Measurements from ENCODE around the gene CD151. TPM values are rescaled to one million over a fixed set of nuclear protein-coding genes. Genes with fewer than 3 reads are reported as not detected.

The CD151 gene
- total RNA-seq, 4 donors from 2014 or later, result 87.6 to 118 (median 94.0) TPM

- no peaks in the 10 kb centered on the region for H3K9me3 ChIP-seq
- H3K27me3 ChIP-seq, result no peaks in the 10 kb centered on the region
- intact Hi-C loops (cut with DNase I), result no loop called here
- peaks cover 0 to 40% (median 11%) of the 10 kb centered on the region in 3 donors for H3K36me3 ChIP-seq
- H3K27ac ChIP-seq, result peak overlapping the region; percentile 83 to 98 (median 92)
- TF ChIP-seq CTCF (IDR thresholded peaks at IDR 0.05) (no peak), POLR2A (IDR thresholded peaks at IDR 0.05) (no peak)
- H3K4me1 ChIP-seq, result peaks cover 22 to 58% (median 30%) of the 10 kb centered on the region in 3 donors
- H3K4me3 ChIP-seq, result peak overlapping the region; percentile 55 to 87 (median 68)
- WGBS, 2 donors, result 0% methylated on average over 2 to 9 of the region's 18 CpGs
- DNase-seq, result no peak
These were observed 28.2 kb upstream of the CD151 start for GRCh38 chr11:804599-804964.

DNA sequence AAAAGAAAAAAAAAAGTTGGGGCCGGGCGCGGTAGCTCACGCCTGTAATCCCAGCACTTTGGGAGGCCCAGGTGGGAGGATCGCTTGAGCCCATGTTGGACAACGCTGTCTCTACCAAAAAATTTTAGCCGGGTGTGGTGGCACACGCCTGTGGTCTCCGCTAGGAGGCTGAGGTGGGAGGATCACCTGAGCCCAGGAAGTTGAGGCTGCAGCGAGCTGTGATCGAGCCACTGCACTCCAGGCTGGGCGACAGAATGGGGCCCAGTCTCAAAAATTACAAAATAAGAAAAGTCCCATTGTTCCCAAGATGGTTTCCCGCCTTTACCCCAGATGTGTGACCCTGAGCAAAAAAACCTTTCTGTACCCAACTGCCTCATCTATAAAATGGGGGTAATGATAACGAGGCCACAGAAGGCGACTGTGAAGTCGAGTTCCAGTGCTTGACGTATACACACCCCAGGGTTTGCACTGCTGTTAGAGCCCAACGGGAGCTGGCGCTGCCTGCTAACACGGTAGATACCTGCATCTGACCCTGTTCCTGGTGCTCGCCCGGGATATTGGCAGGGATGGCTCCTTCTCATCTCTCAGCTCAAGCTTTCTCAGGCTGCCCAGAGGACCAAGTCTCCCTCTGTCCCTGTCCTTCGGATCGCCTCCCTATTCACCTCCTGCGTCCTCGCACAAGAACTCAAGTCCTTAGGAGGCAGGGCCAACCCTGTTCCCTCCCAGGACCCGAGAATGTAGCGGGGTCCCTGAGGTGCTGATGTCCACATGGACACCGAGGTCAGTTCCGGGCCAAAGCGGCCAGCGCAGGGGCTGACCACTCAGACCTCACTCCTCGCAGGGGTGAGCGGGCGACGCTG lies 24.1 kb upstream of the CD151 start:
- Histone ChIP-seq H3K4me3 (peak overlapping the region; percentile 69 to 99 (median 83)), H3K4me1 (peaks cover 37 to 73% (median 45%) of the 10 kb centered on the region in 3 donors), H3K27me3 (no peaks in the 10 kb centered on the region), H3K27ac (peak overlapping the region; percentile 98 to 99 (median 98)), H3K36me3 (peaks cover 16 to 26% (median 23%) of the 10 kb centered on the region in 3 donors), H3K9me3 (no peaks in the 10 kb centered on the region)
- 28 to 42% methylated on average over 22 to 25 of the region's 36 CpGs for WGBS, 2 donors
- TF ChIP-seq POLR2A (IDR thresholded peaks at IDR 0.05) (no peak), CTCF (IDR thresholded peaks at IDR 0.05) (peak in 1 of 6 experiments; percentile 13)
- intact Hi-C loops (cut with DNase I), result no loop called here
- DNase-seq, result no peak

DNA sequence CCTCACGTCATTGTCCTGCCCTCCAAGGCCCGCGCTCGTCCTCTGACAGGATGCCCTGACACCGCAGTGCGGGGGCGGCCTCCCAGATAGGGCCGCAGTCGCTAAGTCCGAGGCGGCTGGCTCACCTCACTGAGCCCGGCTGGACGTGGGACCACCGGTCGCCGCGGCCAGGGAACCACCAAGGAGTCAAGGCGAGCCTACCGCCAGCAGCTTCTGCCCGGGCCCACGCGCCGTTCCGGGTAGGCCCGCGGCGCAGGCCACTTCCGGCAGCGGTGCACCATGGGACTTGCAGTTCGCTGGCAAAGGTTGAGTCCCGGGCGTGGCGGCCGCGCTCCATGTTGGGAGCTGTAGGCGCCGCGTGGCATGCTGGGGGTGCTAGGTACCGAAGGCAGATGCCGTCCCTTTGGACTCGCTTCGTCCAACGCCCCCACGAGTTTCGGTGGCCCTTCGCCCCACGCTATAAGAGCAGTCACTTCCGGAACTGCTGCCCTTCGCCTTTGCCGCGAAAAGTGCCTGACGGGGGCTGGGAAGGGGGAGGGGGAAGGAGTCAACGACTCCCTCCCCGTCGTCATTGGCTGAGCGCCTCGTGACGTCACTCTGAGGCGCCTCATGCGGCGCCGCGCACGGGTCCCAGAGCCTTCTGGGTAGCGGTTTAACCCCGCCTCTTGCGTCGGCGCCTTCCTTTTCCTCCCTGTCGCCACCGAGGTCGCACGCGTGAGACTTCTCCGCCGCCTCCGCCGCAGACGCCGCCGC lies 23.3 kb upstream of the CD151 start, which contains the start of gene RPLP2:
Gene RPLP2, plus strand, starts transcription at position 681 of the 753 bp plus-strand sequence. CDS start 268 bp downstream, outside the sequence.
- DNase-seq, result peak; percentile 96
- TF ChIP-seq POLR2A (IDR thresholded peaks at IDR 0.05) (peak in 3 of 4 donors; percentile 85 to 90 (median 88)), CTCF (IDR thresholded peaks at IDR 0.05) (peak in 2 of 6 experiments; percentile 13 to 14)
- Histone ChIP-seq H3K27ac (peak within 1 kb of the TSS; percentile 98 to 99 (median 98)), H3K36me3 (peaks cover 18 to 33% (median 23%) of the 10 kb centered on the region in 3 donors), H3K9me3 (no peaks in the 10 kb centered on the region), H3K4me1 (peaks cover 29 to 65% (median 37%) of the 10 kb centered on the region in 3 donors), H3K4me3 (peak within 1 kb of the TSS; percentile 69 to 99 (median 83)), H3K27me3 (no peaks in the 10 kb centered on the region)
- intact Hi-C loops (cut with DNase I), result no loop called here
- 0% methylated on average over 1 to 12 of the region's 81 CpGs for WGBS, 2 donors

DNA sequence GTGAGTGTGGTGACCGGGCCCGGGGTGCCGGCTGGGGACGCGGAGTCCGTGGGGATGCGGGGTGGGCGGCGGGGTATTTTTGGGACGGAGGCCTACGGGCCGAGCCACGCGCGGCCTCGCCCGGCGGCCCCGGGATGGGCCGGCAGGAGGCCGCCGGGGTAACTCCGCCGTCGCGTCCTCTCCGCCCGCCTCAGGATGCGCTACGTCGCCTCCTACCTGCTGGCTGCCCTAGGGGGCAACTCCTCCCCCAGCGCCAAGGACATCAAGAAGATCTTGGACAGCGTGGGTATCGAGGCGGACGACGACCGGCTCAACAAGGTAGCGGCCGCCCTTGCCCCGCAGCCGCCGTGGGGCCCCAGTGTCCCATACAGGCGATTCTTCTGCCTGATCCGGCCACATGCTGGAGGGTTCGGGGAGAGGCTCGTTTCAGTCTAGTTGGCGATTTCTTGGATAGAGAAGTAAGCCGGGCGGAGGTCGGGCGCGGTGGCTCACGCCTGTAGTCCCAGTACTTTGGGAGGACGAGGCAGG lies 22.6 kb upstream of the CD151 start:
- Histone ChIP-seq H3K9me3 (no peaks in the 10 kb centered on the region), H3K36me3 (peaks cover 18 to 39% (median 23%) of the 10 kb centered on the region in 3 donors), H3K27me3 (no peaks in the 10 kb centered on the region), H3K4me1 (peaks cover 25 to 59% (median 31%) of the 10 kb centered on the region in 3 donors), H3K27ac (peak overlapping the region; percentile 98 to 99 (median 98)), H3K4me3 (peak overlapping the region; percentile 69 to 99 (median 83))
- no peak for TF ChIP-seq POLR2A (IDR thresholded peaks at IDR 0.05)
- peak in 1 of 6 experiments; percentile 21 for TF ChIP-seq CTCF (IDR thresholded peaks at IDR 0.05)
- no peak for DNase-seq
- 0% methylated on average over 4 of the region's 55 CpGs; no CpG with 5 or more reads in 1 of the 2 donors for WGBS, 2 donors
- intact Hi-C loops (cut with DNase I), result no loop called here

Measured in esophagus squamous epithelium (tissue), 5 donors.